Skin epidermis (tissue), 12 donors: ENCODE data around the gene ZNF408.
"Not testable (repeated sequence)": the region's sequence is repeated elsewhere in the genome, so short reads cannot be mapped to it uniquely, and the experiment has no call there.

Source experiments
- H3K27ac ChIP-seq, 21 experiments: fragments of 200-600 bp; sonication (generic) in 11 of 21; one replicate each; pipeline ENCODE4 v1.5.0; 2020; ENCODE audit warnings: mild to moderate bottlenecking in 3 of 21, inconsistent platforms in 2 of 21, moderate library complexity in 2 of 21
- H3K4me3 ChIP-seq, 7 experiments: fragments of 200-600 bp; sonication (generic) in 2 of 7; one replicate each; pipeline ENCODE4 v1.5.0; 2020; ENCODE audit warnings: inconsistent platforms in 2 of 7, mild to moderate bottlenecking in 2 of 7, moderate library complexity in 1 of 7

Gene ZNF408

DNA sequence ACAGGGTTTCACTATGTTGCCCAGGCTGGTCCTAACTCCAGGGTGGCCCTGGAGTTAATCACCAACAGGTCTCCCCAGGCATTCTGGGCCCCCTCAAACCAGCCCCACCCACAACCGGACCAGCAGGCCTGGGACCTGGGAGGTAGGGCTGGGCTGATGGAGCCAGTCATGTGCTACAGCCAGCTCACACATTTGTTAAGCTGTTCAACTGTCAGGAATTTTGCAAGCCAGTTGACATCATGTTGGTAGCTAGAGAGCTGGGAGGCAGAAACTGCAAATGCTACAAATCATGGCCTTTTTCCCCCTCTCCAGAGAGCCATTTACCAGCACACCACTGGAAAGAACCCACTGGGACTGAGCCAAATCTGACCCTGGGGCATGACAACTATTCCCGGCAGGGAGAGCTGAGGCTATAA lies 7.2 kb upstream of the ZNF408 start:
- Histone ChIP-seq H3K27ac (peak overlapping the region in 19 of 21 experiments; percentile 31 to 81 (median 69)), H3K4me3 (no peak overlapping the region)

DNA sequence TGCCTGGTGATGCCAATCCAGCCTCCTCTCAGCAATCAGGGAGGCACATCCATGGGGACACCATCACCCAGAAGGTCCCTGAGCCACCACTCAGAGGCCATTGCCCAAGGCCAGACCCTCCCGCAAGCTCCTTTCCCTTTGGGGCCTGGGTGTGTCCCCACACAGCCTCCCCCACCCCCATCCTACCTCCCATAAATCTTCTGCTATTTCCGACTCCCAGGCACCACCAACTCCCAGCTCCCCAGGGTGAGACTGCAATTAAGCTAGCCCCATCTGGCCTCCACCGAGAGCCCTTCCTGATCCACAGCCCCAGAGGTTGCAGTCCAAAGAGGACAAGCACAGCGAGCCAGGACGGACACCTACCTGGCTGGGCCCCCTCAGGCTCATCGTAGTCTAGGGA lies 6.8 kb upstream of the ZNF408 start:
- no peak overlapping the region for H3K4me3 ChIP-seq
- peak overlapping the region in 20 of 21 experiments; percentile 31 to 81 (median 68) for H3K27ac ChIP-seq

DNA sequence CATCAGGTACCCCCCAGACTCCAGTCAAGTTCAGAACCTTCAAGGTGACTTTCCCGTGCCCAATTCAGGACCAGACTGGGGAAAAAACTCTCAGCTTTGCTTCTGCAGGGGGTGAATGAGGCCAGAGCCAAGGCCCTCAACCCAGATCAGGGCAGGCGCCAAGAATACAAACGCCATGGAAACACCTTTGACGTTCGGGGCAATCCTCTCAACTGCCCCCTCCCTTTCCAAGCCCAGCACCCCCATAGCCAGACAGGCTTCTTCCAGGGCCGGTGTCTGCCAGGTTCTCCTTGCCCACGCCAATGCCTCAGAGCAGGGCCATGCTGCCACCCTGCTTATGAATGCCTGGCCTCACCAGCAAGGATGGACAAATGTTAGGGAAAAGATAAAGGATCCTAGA lies 6.2 kb upstream of the ZNF408 start:
- Histone ChIP-seq H3K27ac (peak overlapping the region in 20 of 21 experiments; percentile 31 to 81 (median 68)), H3K4me3 (no peak overlapping the region)

DNA sequence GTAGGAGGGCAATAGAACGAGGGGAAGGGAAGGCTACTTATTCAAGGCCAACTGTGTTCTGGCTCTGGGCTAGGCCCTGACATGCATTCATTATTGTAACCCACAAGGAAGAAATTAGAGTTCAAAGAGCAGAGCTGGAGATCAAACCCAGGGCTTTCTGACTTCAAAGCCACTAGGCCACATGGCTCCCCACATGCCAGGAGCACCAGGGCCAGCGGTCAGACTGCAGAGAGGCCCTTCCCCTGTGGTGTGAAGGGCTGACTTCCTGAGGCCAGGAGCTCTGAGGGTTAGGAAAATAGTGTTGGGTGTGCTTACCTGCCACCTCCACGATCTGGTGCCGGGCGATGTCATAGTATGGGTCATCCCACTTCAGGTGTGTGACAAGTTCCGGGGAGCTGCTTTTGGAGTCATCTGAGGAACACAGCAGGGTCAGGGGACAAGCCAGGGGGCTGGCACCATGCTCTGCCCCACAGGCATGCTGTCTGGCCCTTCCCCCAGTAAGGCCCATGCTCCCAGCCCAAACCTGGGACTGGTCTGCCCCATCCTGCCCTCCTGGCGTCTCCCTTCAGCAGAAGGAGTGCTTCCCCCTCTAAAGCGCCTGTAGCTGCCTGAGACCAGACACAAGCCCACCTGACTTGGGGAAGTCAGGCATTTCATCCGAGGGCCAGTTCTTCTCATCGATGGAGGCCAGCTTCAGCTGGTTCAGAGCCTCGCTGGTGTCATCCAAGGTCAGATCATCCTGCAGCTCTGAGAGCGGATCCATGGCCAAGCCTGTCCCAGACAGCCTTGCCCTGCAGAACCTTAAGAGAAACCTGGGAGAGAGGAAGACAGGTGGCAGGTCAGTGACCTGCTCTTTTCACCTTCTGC lies 5.3 kb upstream of the ZNF408 start:
- H3K4me3 ChIP-seq, result no peak overlapping the region
- peak overlapping the region in 18 of 21 experiments; percentile 7 to 80 (median 64) for H3K27ac ChIP-seq

DNA sequence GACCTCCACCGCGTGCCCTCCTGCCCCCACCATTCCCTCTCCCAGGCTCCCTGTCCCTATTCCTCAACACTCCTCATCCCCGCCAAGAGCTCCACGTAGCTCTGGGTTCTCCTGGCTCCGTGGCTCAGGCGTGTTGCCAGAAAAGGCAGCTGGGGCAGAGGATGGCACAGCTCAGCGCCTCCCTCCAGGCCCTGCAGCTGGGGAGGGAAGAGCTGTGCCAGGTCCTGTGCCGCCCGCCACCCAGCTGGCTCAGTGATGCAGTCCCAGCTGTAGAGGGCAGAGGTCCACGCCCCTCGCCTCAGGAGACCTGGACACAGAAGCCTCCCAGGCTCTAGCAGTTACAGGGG lies 4.6 kb upstream of the ZNF408 start:
- Histone ChIP-seq H3K27ac (peak overlapping the region in 14 of 21 experiments; percentile 7 to 80 (median 64)), H3K4me3 (no peak overlapping the region)

DNA sequence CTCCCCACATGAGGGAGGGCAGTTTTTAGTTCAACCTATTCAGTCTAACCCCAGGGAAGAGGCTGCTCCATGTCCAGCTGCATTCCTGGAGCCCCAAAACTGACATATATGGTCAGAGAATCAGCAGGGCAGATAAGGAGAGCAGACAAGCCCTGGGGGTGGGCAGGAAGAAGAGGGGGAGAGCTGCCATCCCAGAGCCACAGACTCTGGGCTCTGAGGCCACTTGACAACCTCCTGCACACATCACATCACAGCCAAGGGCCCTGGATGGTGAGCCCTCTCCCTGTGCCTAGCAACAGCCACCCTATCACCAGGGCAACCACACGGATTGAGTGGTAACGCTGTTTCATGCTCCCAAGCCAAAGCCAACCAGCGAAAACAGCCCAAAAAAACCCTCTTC lies 3.5 kb upstream of the ZNF408 start:
- no peak overlapping the region for H3K4me3 ChIP-seq
- peak overlapping the region in 13 of 21 experiments; percentile 10 to 97 (median 40) for H3K27ac ChIP-seq

DNA sequence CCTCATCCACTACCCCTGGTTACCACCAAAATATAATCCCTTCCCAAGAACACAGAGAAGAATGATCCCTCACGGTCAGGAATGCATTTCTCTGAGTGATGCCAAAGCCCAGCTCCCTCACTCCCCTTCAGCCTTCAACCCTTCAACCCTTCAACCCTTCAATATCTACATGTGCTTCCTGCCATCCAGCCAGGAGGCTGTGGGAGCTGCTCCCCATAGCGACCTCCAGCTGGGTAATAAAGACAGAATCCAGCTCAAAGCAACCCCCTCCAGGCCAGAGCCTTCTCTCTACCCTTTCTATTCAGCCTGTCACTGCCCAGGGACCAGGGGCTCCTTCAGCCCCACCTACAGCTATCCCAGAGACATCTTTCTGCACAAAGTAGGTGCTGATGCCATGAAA lies 3.1 kb upstream of the ZNF408 start:
- peak overlapping the region in 13 of 21 experiments; percentile 12 to 97 (median 40) for H3K27ac ChIP-seq
- H3K4me3 ChIP-seq, result no peak overlapping the region

DNA sequence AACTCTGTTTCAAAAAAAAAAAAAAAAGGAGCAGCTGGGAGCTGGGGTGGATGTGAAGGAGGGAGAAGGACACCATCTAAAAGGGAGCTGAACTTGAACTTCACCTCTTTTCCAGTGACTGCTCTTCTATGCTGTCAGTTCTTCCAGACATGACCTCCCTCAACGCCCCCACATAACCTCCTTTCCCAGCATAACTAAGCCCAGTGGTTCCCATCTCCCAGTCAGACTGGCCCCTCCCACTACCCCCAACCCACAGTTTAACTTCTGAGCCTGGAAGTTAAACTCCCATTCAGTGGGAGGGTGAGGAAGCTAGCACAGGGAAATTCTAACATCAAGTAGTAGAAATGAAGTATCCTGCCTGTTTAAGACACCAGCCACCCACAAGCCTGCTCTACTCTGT lies 2.2 kb upstream of the ZNF408 start:
- Histone ChIP-seq H3K27ac (peak overlapping the region in 5 of 21 experiments; percentile 19 to 97 (median 73)), H3K4me3 (no peak overlapping the region)

DNA sequence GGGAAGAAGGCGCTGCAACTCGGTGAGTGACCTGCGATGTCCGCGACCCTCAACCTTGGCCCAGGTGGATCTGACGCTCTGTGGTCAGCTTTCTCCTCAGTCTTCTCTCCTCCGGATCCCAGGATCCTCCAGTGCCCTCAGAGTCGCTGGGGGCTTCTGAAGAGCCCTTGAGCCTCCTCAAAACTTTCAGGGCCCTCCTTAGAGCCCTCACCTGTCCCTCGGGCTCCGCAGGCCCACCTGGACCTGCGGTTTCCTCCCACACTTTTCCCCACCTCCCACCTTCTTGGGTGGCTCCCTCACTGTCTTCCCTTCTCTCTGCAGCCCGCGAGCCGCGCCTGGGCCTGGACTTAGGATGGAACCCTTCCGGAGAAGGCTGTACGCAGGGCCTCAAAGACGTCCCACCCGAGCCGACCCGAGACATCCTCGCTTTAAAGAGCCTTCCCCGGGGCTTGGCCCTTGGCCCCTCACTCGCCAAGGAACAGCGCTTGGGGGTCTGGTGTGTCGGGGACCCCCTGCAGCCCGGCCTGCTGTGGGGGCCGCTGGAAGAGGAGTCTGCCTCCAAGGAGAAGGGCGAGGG lies 335 bp downstream of the ZNF408 start:
- peak overlapping the region; percentile 77 to 97 (median 90) for H3K4me3 ChIP-seq
- peak overlapping the region; percentile 88 to 100 (median 95) for H3K27ac ChIP-seq

DNA sequence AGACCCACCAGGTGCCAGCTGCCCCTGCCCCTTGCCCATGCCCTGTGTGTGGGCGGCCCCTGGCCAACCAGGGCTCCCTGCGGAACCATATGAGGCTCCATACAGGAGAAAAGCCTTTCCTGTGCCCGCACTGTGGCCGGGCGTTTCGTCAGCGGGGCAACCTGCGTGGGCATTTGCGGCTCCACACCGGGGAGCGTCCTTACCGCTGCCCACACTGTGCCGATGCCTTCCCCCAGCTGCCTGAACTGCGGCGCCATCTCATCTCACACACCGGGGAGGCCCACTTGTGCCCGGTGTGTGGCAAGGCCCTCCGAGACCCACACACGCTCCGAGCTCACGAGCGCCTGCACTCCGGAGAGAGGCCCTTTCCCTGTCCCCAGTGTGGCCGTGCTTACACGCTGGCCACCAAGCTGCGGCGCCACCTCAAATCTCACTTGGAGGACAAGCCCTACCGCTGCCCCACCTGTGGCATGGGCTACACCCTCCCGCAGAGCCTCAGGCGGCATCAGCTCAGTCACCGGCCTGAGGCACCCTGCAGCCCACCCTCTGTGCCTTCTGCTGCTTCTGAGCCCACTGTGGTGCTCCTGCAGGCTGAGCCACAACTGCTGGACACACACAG lies 4.3 kb downstream of the ZNF408 start:
- Histone ChIP-seq H3K27ac (no peak overlapping the region), H3K4me3 (no peak overlapping the region)

DNA sequence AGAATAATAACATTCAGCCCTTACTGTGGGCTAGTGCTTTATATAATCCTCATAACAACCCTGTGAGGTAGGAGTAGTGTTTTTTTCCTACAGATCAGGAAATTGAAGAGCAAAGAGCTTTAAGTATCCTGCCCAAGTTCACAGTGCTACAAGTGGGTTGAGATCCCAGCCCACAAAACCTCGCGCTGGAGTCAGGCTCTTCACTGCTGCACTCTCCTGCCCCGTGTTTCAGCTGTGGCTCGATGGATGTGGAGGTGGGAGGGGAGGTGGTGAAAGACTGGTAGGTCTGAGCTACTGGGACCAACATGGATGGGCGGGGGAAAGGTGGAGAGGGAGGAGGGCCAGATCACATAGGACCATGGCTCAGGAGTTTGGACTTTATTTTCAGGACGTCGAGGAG lies 6.1 kb downstream of the ZNF408 start:
- H3K4me3 ChIP-seq, result no peak overlapping the region
- no peak overlapping the region for H3K27ac ChIP-seq

DNA sequence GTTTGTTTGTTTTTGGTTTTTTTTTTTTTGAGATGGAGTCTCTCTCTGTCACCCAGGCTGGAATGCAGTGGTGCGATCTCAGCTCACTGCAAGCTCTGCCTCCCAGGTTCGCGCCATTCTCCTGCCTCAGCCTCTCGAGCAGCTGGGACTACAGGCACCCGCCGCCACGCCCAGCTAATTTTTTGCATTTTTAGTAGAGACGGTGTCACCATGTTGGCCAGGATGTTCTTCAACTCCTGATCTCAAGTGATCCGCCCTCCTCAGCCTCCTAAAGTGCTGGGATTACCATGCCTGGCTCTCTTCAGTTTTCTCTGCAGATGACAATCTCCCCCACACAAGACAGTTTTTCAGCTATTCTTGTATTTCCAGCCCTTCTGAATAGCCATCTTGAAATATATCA lies 8.5 kb downstream of the ZNF408 start:
- H3K27ac ChIP-seq, result peak overlapping the region in 1 of 21 experiments; percentile 85
- H3K4me3 ChIP-seq, result not testable (repeated sequence)

DNA sequence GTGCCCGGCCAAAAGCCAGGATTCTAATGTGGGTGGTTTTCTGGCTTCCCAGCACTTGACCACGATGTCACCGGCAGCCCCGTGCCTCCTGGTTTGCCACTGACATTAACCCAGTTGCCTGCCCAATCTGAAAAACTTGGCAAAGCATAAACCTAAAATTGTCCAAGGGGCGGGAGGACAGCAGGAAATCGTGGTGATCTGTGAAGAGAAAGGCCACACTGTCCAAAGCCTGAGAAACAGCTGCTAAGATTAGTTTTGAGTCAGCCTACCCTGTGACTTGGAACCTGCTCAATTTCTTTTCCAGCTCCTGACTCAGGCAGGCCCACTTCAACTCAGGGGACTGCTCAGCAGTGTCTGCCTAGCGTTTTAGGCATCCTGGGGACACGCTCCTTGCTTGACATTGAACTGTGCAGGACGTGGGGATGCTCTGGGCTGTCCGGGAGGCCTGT lies 10.0 kb downstream of the ZNF408 start:
- Histone ChIP-seq H3K27ac (peak overlapping the region in 20 of 21 experiments; percentile 29 to 90 (median 64)), H3K4me3 (no peak overlapping the region)

DNA sequence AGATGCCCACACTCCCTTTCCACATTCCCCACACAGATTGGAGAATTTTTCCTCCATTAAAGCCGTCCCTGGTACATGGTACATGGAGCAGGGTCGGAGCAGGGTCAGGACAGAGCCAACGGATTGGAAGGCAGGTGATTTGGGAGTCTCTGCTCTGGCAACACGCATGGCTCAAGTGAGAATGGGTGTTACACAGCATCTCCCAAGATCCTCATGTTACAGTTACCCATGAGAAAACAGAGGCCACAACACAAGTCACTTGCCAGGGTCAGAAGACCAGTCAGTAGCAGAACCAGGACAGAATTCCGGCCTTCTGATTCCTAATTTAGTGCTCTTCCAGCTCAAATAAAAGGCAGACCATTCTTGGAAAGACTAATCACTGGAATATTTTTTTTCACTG lies 10.5 kb downstream of the ZNF408 start:
- Histone ChIP-seq H3K27ac (peak overlapping the region in 20 of 21 experiments; percentile 29 to 90 (median 64)), H3K4me3 (no peak overlapping the region)

DNA sequence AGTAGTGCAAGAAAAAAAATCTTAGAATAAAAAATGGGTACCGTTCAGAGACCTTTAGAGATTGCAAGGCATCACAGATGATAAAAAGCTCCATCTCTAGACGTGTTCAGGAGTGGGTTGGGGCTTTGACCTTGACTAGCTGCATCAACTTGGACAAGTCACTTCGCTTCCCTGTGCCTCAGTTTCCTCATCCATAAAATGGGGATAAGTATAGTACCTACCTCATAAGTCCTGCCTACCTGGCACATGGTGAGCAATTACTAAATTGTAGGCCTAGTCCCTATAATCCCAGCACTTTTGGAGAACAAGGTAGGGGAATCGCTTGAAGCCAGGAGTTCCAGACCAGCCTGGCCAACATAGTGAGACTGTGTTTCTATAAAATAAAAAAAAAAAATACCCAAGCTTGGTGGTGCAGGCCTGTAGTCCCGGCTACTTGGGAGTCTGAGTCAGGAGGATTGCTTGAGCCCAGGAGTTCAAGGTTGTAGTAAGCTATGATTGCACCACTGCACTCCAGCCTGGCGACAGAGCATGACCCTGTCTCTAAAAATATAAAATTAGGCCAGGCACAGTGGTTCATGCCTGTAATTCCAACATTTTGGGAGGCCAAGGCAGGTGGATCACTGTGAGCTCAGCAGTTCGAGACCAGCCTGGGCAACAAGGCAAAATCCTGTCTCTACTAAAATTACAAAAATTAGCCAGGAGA lies 12.2 kb downstream of the ZNF408 start:
- Histone ChIP-seq H3K4me3 (no peak overlapping the region), H3K27ac (peak overlapping the region in 6 of 21 experiments; percentile 12 to 85 (median 63))

DNA sequence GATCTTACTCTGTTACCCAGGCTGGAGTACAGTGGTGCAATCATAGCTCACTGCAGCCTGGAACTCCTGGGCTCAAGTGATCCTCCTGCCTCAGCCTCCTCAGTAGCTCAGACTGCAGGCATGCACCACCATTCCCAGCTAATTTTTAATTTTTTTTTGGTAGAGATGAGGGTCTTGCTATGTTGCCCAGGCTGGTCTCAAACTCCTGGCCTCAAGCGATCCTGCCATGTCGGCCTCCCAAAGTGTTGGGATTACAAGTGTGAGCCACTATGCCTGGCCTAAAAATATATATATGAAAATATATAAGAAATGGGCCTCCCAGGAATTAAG lies 17.0 kb downstream of the ZNF408 start:
- H3K27ac ChIP-seq, result not testable (repeated sequence)

DNA sequence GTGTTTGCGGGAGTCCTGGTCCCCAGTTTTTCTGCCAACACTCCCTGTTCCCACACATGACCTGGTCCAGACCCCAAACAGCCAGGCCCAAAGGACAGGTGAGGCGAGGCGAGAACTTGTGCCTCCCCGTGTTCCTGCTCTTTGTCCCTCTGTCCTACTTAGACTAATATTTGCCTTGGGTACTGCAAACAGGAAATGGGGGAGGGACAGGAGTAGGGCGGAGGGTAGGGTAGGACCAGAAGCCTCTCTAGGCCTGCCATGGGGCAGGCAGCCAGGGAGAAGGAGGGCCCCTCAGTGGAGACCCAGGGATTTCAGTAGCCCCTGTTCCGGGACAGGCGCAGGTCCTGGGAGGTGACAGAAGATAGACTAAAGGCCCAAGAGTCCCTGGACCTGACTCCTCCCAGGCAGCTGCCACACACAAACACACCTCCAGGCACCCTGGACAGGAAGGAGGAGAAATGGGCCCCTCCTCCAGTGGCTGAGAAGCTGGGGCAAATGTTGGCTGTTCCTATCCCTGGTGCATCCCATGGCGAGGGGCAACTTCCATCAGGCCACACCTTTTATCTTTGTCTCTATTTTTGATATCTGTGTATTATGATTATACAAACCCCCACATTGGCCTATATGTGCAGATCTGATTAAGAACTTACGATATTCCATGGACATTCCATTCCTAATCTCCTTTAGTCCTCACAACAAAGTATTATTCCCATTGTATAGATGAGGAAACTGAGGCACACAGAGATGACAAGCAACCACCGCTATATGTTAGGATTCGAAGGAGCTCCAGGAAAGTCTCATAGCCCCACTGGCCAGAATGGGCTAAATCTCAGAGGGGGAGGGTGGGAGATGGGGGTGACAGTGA lies 17.6 kb downstream of the ZNF408 start:
- Histone ChIP-seq H3K4me3 (no peak overlapping the region), H3K27ac (no peak overlapping the region)

More for the DNA sequence above, 17.0 kb downstream of the ZNF408 start:
- not testable (repeated sequence) for H3K4me3 ChIP-seq

DNA sequence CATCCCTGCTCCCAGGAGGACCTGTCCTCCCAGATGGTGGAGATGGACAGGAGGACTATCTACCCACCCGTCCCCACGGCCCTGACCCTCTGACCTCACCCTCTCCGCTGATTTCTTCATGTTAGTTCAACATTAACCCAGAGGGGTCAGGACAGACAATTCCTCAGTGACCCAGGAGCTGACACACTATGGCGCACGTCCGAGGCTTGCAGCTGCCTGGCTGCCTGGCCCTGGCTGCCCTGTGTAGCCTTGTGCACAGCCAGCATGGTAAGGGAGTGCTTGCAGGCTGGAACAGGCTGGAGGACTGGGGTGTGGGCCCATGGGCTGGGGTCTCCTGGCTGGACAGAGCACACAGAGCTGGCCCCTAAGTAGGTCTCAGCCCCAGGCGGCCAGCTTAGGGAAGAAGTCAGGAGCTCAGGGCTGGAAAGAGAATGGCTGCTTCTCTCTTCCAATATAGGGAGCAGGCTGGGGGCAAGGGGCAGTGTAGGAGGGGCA lies 18.3 kb downstream of the ZNF408 start, which contains the start of gene F2:
Gene F2, plus strand, starts transcription at position 166 of the 495 bp plus-strand sequence. Its CDS starts 23 bp downstream, at position 189.
- H3K4me3 ChIP-seq, result no peak within 1 kb of the TSS
- no peak within 1 kb of the TSS for H3K27ac ChIP-seq
